ENCODE results near the gene LIN52. TPM values are rescaled to one million over a fixed set of nuclear protein-coding genes. Genes with fewer than 3 reads are reported as not detected.

Gene LIN52
- total RNA-seq, 1 experiment from 2014 or later: 11.3 TPM

DNA sequence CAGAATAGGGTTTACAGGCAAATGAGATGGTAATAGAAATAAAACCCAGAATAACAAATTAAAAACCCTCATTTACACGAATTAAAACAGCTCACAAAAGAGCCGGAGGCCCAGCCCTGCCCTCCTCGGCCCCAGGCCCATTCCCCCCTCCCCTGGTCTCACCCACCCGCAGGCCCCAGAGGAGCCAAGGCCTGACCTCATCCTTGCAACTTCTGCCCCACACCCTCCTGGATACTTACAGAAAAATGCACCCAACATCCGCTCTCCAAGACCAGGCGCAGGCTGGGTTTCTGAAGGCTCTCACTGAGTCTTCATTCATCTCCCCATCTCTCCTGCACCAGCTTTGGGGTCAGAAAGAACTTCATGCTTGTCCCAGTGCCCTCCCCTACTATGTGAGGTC is 138.3 kb downstream of the LIN52 start:
- Mint-ChIP-seq H3K27me3 (ENCODE audit: insufficient read depth, unreplicated experiment) (peaks cover 8% of the 10 kb centered on the region), H3K36me3 (ENCODE audit: insufficient read depth, unreplicated experiment) (no peaks in the 10 kb centered on the region), H3K4me3 (ENCODE audit: unreplicated experiment) (no peak overlapping the region), H3K27ac (ENCODE audit: unreplicated experiment) (no peak overlapping the region), H3K9me3 (ENCODE audit: unreplicated experiment) (no peaks in the 10 kb centered on the region), H3K4me1 (ENCODE audit: low read depth, unreplicated experiment) (no peaks in the 10 kb centered on the region)
- no peak for TF ChIP-seq CTCF (IDR thresholded peaks at IDR 0.05; ENCODE audit: insufficient read depth in 1 of 2, low read depth in 1 of 2, low read length in 1 of 2, severe bottlenecking in 1 of 2, unreplicated experiment in 1 of 2)
- H3K4me1 ChIP-seq: no peaks in the 10 kb centered on the region
- no peak overlapping the region for H3K4me3 ChIP-seq (ENCODE audit: low read depth, low read length)
- intact Hi-C loops (cut with micrococcal nuclease; ENCODE audit: unreplicated experiment): no loop called here
- no peaks in the 10 kb centered on the region for H3K9me3 ChIP-seq
- no TSS peak for BruUV-seq (replicated peaks)
- H3K36me3 ChIP-seq (ENCODE audit: control insufficient read depth, insufficient read depth, low read length): no peaks in the 10 kb centered on the region
- ChIA-PET CTCF (no interaction called here), POLR2A (no interaction called here)
- peaks cover 1% of the 10 kb centered on the region for H3K27me3 ChIP-seq (replicated peaks; ENCODE audit: control insufficient read depth, insufficient read depth, low read length)
- no peak for DNase-seq

GRCh38 chr14:74231784-74232183 is 147.0 kb downstream of the LIN52 start:
- H3K36me3 Mint-ChIP-seq (ENCODE audit: insufficient read depth, unreplicated experiment): no peaks in the 10 kb centered on the region
- H3K27ac Mint-ChIP-seq (ENCODE audit: unreplicated experiment): no peak overlapping the region
- H3K4me1 ChIP-seq: no peaks in the 10 kb centered on the region
- CTCF ChIA-PET: no interaction called here
- no peaks in the 10 kb centered on the region for H3K4me1 Mint-ChIP-seq (ENCODE audit: low read depth, unreplicated experiment)
- DNase-seq: no peak
- no TSS peak for BruUV-seq (replicated peaks)
- H3K27me3 Mint-ChIP-seq (ENCODE audit: insufficient read depth, unreplicated experiment): peaks cover 16% of the 10 kb centered on the region
- H3K27me3 ChIP-seq (replicated peaks; ENCODE audit: control insufficient read depth, insufficient read depth, low read length): no peaks in the 10 kb centered on the region; the same call in 1 of the 2 replicates
- intact Hi-C loops (cut with micrococcal nuclease; ENCODE audit: unreplicated experiment): no loop called here
- peaks cover 4% of the 10 kb centered on the region; the same call in 1 of the 2 replicates for H3K9me3 ChIP-seq
- H3K36me3 ChIP-seq (ENCODE audit: control insufficient read depth, insufficient read depth, low read length): no peaks in the 10 kb centered on the region
- no peak for TF ChIP-seq CTCF (IDR thresholded peaks at IDR 0.05; ENCODE audit: insufficient read depth in 1 of 2, low read depth in 1 of 2, low read length in 1 of 2, severe bottlenecking in 1 of 2, unreplicated experiment in 1 of 2)
- H3K4me3 ChIP-seq (ENCODE audit: low read depth, low read length): no peak overlapping the region
- POLR2A ChIA-PET: no interaction called here
- no peak overlapping the region for H3K4me3 Mint-ChIP-seq (ENCODE audit: unreplicated experiment)
- no peaks in the 10 kb centered on the region for H3K9me3 Mint-ChIP-seq (ENCODE audit: unreplicated experiment)

- BruUV-seq (replicated peaks): no TSS peak
- intact Hi-C loops (cut with micrococcal nuclease; ENCODE audit: unreplicated experiment): no loop called here
- no peaks in the 10 kb centered on the region for H3K4me1 Mint-ChIP-seq (ENCODE audit: low read depth, unreplicated experiment)
- ChIA-PET CTCF (no interaction called here), POLR2A (interaction anchor here (0.6 kb wide), 1 partner anchor 123 kb away, joined by 3 read pairs; no protein-coding TSS in a partner anchor)
- TF ChIP-seq CTCF (IDR thresholded peaks at IDR 0.05; ENCODE audit: insufficient read depth in 1 of 2, low read depth in 1 of 2, low read length in 1 of 2, severe bottlenecking in 1 of 2, unreplicated experiment in 1 of 2): no peak
- no peak overlapping the region for H3K27ac Mint-ChIP-seq (ENCODE audit: unreplicated experiment)
- no peaks in the 10 kb centered on the region for H3K4me1 ChIP-seq
- no peak overlapping the region for H3K4me3 ChIP-seq (ENCODE audit: low read depth, low read length)
- peaks cover 4% of the 10 kb centered on the region; the same call in 1 of the 2 replicates for H3K9me3 ChIP-seq
- peaks cover 10% of the 10 kb centered on the region for H3K27me3 Mint-ChIP-seq (ENCODE audit: insufficient read depth, unreplicated experiment)
- no peaks in the 10 kb centered on the region for H3K9me3 Mint-ChIP-seq (ENCODE audit: unreplicated experiment)
- no peaks in the 10 kb centered on the region for H3K36me3 ChIP-seq (ENCODE audit: control insufficient read depth, insufficient read depth, low read length)
- no peak for DNase-seq
- H3K4me3 Mint-ChIP-seq (ENCODE audit: unreplicated experiment): no peak overlapping the region
- no peaks in the 10 kb centered on the region for H3K36me3 Mint-ChIP-seq (ENCODE audit: insufficient read depth, unreplicated experiment)
- no peaks in the 10 kb centered on the region for H3K27me3 ChIP-seq (replicated peaks; ENCODE audit: control insufficient read depth, insufficient read depth, low read length)
Measured at GRCh38 chr14:74235017-74235416, 150.3 kb downstream of the LIN52 start.
